ENCODE data around the gene TMPRSS9.
"Not testable (repeated sequence)": the region's sequence is repeated elsewhere in the genome, so short reads cannot be mapped to it uniquely, and the experiment has no call there.

Gene TMPRSS9

DNA sequence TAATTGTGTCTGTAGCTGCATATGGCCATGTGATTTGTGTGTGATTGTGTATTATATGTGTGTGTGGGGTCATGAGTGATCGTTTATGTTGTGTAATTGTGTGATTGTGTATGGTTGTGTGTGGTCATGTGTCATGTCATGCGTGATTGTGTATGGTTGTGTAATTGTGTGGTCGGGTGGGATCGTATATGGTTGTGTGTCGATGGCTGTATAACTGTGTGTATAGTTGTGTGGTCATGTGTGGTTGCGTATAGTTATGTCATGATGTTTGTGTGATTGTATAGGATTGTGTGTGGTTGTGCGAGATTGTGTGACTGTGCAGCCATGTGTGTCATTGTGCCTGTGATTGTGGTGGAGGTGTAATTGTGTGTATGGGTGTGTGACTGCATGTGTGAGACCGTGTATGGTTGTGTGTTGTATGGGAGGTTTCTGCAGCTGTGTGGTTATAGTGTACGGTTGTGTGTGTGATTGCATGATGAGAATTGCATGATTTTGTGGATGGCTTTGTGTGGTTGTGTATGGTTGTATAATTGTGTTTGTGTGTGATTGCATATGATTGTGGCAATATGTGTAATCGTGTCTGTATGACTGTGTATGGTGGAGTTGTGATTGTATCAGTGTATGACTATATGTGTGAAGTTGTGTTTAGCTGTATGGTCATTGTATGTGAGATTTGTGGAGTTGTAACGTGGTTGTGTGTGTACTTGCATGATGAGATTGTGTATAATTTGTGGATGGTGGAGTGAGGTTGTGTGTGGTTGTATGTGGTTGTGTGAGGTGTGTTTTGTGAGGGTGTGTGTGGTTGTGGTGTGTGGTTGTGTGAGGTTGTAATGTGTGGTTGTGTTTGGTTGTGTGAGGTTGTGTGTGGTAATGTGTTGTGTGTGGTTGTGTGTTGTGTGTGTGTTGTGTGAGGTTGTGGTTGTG, 2.2 kb downstream of the TMPRSS9 start:
- no peak for DNase-seq (ENCODE audit: low spot score)

- DNase-seq (ENCODE audit: low spot score) = no peak
Measured at GRCh38 chr19:2362970-2363300, 2.9 kb downstream of the TMPRSS9 start.

DNA sequence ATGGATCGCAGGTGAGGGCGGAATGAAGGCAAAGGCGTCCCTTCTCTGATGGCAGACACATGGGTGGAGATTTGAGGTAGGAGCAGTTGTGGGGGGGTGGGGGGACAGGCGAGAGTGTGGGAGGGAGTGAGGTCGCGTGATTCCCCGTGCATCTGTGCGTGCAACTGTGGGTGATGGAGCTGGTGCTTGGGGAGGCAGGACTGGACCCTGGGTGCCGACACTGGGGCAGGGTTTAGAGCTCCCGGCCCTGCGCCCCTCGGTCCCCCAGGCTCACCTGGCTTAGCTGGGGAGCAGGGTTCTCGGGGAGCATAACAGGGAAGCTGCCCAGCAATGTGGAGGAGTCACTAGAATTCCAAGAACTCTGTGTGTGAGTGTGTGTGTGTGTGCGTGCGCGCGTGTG, 3.4 kb downstream of the TMPRSS9 start:
- DNase-seq (ENCODE audit: low spot score) = no peak

DNA sequence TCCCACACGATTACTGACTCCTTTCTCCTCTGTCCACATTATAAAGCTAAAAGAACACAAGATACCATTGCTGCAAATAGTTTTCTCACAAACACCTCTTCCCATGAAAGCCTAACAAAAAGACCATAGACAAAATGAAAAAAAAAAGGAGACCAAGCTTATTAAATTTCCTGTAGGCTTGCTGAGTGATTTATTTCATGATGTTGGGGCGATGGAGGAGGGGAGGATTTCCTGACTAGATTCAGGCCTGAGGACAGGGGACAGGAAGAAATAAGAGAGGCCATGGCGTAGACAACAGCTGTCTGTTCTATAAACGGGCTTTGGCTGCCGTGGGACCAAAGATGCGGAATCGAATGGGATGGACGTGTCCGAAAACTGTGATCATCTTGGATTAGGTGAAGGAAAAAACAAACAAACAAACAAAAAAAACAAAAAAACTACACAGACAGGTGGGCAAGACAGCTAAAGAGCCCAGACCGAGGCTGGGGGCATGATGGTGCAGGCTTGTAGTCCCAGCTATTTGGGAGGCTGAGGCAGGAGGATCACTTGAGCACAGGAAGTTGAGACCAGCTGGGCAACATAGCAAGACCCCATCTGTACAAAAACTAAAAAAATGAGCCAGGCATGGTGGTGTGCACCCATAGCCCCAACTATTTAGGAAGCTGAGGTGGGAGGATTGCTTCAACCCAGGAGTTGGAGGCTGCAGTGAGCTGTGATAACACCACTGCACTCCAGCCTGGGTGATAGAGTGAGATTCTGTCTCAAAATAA, 5.3 kb downstream of the TMPRSS9 start:
- DNase-seq (ENCODE audit: low spot score) = no peak

- no peak for DNase-seq (ENCODE audit: low spot score)
Measured at GRCh38 chr19:2371656-2372055, 11.6 kb downstream of the TMPRSS9 start.

GRCh38 chr19:2372076-2372612, 12.1 kb downstream of the TMPRSS9 start:
- no peak for DNase-seq (ENCODE audit: low spot score)

DNA sequence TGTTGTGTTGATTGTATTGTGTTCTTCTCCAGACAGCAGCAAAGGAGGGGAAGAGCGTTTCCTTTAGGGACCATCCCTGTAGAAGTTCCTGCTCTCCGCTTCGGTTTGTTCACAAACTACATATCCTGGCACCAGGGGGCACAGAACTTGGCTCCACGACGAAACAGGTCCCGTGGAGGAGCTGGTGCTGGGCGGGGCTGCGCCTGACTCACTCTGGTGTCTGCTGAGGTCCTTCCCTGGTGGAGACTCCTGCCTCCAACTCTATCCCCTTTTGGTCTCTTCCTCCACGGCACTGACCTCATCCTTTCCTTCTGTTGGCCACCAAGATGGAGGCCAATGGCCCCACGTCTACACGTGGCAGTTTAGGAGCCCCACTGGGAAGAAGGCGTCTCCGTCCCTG, 14.7 kb downstream of the TMPRSS9 start:
- no peak for DNase-seq (ENCODE audit: low spot score)

GRCh38 chr19:2375353-2376121, 15.5 kb downstream of the TMPRSS9 start:
- DNase-seq (ENCODE audit: low spot score) = no peak

DNA sequence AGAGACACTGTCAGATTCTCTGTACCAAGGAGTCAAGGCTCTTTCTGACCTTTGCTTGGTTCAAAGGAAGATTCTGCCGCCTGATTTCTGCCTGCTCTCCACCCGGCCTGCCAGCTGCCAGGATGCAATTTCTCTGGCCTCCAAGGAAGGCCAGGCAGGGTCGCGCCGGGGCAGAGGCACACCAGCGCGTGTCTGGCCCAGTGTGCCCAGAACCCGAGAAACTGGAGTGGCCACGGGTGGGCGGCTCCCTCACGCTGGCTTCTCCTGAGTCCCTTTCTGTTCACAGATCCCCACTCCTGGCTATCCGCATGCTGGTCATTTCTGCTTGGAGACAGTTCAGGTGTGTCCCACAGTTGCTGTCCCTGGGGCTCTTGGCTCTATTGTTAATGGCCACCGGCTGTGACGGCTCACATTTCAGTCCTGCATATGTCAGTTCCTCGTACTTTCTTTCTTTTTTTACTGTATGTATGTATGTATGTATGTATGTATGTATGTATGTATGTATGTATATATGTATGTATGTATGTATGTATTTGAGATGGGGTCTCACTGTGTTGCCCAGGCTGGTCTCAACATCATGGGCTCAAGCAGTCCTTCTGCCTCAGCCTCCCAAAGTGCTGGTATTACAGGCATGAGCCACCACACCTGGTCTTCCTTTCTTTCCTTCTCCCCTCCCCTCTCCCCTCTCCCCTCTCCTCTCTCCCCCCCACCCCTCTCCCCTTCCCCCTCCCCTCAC, 16.9 kb downstream of the TMPRSS9 start:
- no peak for DNase-seq (ENCODE audit: low spot score)

DNA sequence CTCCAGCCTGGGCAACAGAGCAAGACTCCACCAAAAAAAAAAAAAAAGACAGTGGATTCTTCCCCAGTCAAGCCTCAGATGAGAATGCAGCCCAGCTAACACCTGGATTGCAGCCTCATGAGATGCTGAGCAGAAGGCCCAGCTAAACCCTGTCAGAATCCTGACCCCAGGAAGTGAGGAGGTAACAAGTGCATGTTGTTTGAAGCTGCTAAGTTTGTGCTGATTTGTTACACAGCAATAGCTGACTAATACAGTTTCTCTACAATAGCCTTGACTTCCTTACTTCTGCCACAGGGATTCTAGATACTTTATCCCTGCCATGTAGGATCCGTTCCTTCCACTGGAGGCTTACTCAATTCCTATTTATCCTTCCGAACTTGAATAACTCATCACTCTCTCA, 20.5 kb downstream of the TMPRSS9 start:
- no peak for DNase-seq (ENCODE audit: low spot score)

DNA sequence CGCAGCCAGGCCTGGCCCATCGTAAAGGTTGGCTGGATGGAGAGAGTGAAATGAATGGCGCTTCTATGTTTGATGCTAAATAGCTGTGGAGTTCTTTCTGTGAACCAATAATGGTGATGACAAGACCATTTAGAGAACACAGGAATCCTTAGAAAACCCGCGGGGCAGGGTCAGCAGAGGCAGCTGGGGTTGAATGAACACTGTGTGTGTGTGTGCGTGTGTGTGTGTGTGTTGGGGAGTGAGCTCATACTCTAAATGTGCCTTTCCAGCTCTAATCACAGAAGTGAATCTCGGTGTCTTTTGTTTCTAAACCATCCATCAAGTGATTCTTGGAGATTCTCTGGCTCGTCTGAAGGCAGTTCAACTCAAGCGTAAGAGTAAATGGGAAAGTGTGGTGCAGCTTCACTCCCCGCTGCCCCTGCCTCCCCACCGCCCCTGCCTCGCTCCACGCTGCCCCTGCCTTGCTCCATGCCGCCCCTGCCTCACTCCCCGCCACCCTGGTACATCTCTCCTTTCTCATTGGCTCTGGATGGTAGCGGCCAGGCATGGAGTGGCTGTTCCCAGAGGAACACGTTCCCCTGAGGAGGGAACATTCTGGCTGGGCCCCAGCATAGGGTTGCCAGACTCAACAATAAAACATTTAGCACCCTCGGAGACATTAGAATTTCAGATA, 21.2 kb downstream of the TMPRSS9 start:
- no peak for DNase-seq (ENCODE audit: low spot score)

GRCh38 chr19:2382530-2383222, 22.6 kb downstream of the TMPRSS9 start:
- no peak for DNase-seq (ENCODE audit: low spot score)

- peak; percentile 93 for DNase-seq (ENCODE audit: low spot score)
Measured at GRCh38 chr19:2385053-2385721, 25.1 kb downstream of the TMPRSS9 start.

- DNase-seq (ENCODE audit: low spot score) = peak; percentile 36
Measured at GRCh38 chr19:2387367-2388288, 27.6 kb downstream of the TMPRSS9 start.

DNA sequence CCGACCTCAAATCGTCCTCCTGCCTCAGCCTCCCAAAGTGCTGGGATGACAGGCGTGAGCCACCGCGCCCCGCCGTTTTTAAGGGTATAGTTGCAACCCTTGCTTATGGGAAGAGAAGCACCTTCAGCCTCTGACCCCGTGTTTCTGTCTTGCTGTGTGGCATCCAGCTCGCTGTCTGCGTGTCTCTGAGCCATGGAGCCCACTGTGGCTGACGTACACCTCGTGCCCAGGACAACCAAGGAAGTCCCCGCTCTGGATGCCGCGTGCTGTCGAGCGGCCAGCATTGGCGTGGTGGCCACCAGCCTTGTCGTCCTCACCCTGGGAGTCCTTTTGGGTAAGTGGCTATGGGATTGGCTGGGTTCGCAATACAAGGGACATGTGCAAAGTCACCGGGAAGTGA, 29.5 kb downstream of the TMPRSS9 start:
- no peak for DNase-seq (ENCODE audit: low spot score)

GRCh38 chr19:2391118-2391725, 31.2 kb downstream of the TMPRSS9 start:
- peak; percentile 61 for DNase-seq (ENCODE audit: low spot score)

GRCh38 chr19:2392366-2392765, 32.3 kb downstream of the TMPRSS9 start:
- no peak for DNase-seq (ENCODE audit: low spot score)

DNA sequence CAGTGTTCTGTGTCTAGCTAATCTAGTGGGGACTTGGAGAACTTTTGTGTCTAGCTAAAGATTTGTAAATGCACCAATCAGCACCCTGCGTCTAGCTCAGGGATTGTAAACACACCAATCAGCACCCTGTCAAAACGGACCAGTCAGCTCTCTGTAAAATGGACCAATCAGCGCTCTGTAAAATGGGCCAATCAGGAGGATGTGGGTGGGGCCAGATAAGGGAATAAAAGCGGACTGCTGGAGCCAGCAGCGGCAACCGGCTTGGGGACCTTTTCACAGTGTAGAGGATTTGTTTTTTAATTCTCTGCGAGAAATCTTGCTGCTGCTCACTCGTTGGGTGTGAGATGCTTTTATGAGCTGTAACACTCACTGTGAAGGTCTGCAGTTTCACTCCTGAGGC, 32.8 kb downstream of the TMPRSS9 start:
- not testable (repeated sequence) for DNase-seq (ENCODE audit: low spot score)

Measured in SW480 (cell line).